SK-N-SH treated with all-trans-retinoic acid at 6 μM for 48 hours (cell line): ENCODE measurements around the gene PTTG2.

ENCODE experiments used
- ARNTL ChIP-seq: fragments of 450-650 bp; formaldehyde crosslinking; IDR thresholded peaks from 2 replicates; pipeline ENCODE4 v1.5.0; 2020; ENCODE audit warnings: low read depth, mild to moderate bottlenecking, moderate library complexity, borderline replicate concordance
- BACH2 ChIP-seq: fragments of 250-450 bp; sonication (Bioruptor Pico); IDR thresholded peaks from 2 replicates; pipeline ENCODE4 v1.9.0; 2021; ENCODE audit warnings: mild to moderate bottlenecking, borderline replicate concordance
- PPARA ChIP-seq: fragments of 250-450 bp; sonication (Bioruptor Pico); IDR thresholded peaks from 2 replicates; pipeline ENCODE4 v1.5.0; 2020; ENCODE audit warnings: mild to moderate bottlenecking, borderline replicate concordance
- TCF4 ChIP-seq: fragments of 250-450 bp; sonication (Bioruptor Pico); IDR thresholded peaks from 2 replicates; pipeline ENCODE4 v1.8.0; 2021; ENCODE audit warnings: mild to moderate bottlenecking, moderate library complexity, borderline replicate concordance
- ZC3H10 ChIP-seq: fragments of 250-450 bp; sonication (Bioruptor Pico); IDR thresholded peaks from 2 replicates; pipeline ENCODE4 v1.5.1; 2021; ENCODE audit warnings: mild to moderate bottlenecking, moderate library complexity
- ZFP30 ChIP-seq: fragments of 450-650 bp; formaldehyde crosslinking; IDR thresholded peaks from 2 replicates; pipeline ENCODE4 v1.5.0; 2022; ENCODE audit warnings: mild to moderate bottlenecking, moderate library complexity
- ZNF8 ChIP-seq: fragments of 450-650 bp; formaldehyde crosslinking; IDR thresholded peaks from 2 replicates; pipeline ENCODE4 v1.5.0; 2020; ENCODE audit warnings: mild to moderate bottlenecking, moderate library complexity
- TF ChIP-seq, protein P1 (sequence below): fragments of 250-450 bp; sonication (Bioruptor Pico); IDR thresholded peaks from 2 replicates; pipeline ENCODE4 v1.5.1; 2020; ENCODE audit warnings: low read depth, mild to moderate bottlenecking, moderate library complexity

DNA sequence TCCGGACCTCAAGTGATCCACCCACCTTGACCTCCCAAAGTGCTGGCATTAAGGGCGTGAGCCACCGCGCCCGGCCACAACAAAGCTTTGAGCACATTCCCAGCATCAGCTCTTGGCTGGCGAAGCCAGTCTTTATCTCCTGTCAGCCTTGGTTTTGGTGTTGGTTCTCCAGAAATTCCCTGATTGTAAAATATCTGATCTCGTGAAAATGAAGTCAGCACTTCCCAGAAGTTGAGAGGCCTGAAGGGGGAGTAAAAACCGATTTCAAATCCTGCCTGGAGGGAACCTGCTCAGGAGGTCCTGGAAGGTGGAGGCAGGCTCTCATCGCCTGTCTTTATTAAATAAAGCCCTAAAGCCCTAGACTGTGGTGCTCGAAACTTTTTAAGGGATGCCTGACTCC lies 33.6 kb downstream of the PTTG2 start:
- no peak for TF ChIP-seq ZNF8 (CRISPR knock-in tag)
- TF ChIP-seq, protein P1, sequence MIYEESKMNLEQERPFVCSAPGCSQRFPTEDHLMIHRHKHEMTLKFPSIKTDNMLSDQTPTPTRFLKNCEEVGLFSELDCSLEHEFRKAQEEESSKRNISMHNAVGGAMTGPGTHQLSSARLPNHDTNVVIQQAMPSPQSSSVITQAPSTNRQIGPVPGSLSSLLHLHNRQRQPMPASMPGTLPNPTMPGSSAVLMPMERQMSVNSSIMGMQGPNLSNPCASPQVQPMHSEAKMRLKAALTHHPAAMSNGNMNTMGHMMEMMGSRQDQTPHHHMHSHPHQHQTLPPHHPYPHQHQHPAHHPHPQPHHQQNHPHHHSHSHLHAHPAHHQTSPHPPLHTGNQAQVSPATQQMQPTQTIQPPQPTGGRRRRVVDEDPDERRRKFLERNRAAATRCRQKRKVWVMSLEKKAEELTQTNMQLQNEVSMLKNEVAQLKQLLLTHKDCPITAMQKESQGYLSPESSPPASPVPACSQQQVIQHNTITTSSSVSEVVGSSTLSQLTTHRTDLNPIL (CRISPR knock-in tag) = no peak
- TF ChIP-seq BACH2 (CRISPR knock-in tag) = no peak
- no peak for TF ChIP-seq TCF4 (CRISPR knock-in tag)
- no peak for TF ChIP-seq ZC3H10
- no peak for TF ChIP-seq ARNTL (CRISPR knock-in tag)
- TF ChIP-seq ZFP30 = no peak
- TF ChIP-seq PPARA (CRISPR knock-in tag) = no peak
